HepG2 (cell line): ENCODE data around the gene PAK1IP1. TPM values are rescaled to one million over a fixed set of nuclear protein-coding genes. Genes with fewer than 3 reads are reported as not detected.

Source experiments
- CSRNP2 ChIP-seq: sonication (generic); formaldehyde crosslinking; conservative IDR thresholded peaks from 2 replicates; pipeline ENCODE4 v1.8.0; 2022; ENCODE audit warnings: low read depth, missing genetic modification reagents
- DBP ChIP-seq: sonication (generic); formaldehyde crosslinking; IDR thresholded peaks from 2 replicates; pipeline ENCODE4 v1.4.0; 2020; ENCODE audit warnings: missing genetic modification reagents; ENCODE audit errors: not compliant biosample characterization
- HDAC1 ChIP-seq: sonication (generic); formaldehyde crosslinking; IDR thresholded peaks from 2 replicates; pipeline ENCODE4 v1.5.1; 2020; ENCODE audit warnings: mild to moderate bottlenecking, missing genetic modification reagents
- KDM5B ChIP-seq: sonication (generic); formaldehyde crosslinking; IDR thresholded peaks from 2 replicates; pipeline ENCODE4 v1.4.0; 2020; ENCODE audit warnings: missing genetic modification reagents, mild to moderate bottlenecking, borderline replicate concordance
- KMT2B ChIP-seq: IDR thresholded peaks from 2 replicates; pipeline ENCODE4 v1.6.1; 2016; ENCODE audit warnings: missing genetic modification reagents, missing compliant biosample characterization
- LBX2 ChIP-seq: sonication (generic); formaldehyde crosslinking; IDR thresholded peaks from 2 replicates; pipeline ENCODE4 v1.5.0; 2020; ENCODE audit warnings: missing genetic modification reagents, mild to moderate bottlenecking, borderline replicate concordance
- NFYC ChIP-seq: IDR thresholded peaks from 2 replicates; pipeline ENCODE4 v1.6.1; 2016; ENCODE audit warnings: missing genetic modification reagents, missing compliant biosample characterization
- NR2C2 ChIP-seq: sonication (generic); formaldehyde crosslinking; IDR thresholded peaks from 2 replicates; pipeline ENCODE4 v1.4.0; 2020; ENCODE audit warnings: missing genetic modification reagents, mild to moderate bottlenecking, moderate library complexity, borderline replicate concordance
- RFX3 ChIP-seq: IDR thresholded peaks from 2 replicates; pipeline ENCODE4 v1.6.1; 2016; ENCODE audit warnings: missing biosample characterization, missing genetic modification reagents
- UBTF ChIP-seq: sonication (generic); formaldehyde crosslinking; IDR thresholded peaks from 2 replicates; pipeline ENCODE4 v1.4.0; 2020; ENCODE audit warnings: mild to moderate bottlenecking, missing genetic modification reagents
- ZFP90 ChIP-seq: sonication (generic); formaldehyde crosslinking; IDR thresholded peaks from 2 replicates; pipeline ENCODE4 v1.8.0; 2022; ENCODE audit warnings: missing genetic modification reagents, mild to moderate bottlenecking, inconsistent platforms, borderline replicate concordance
- ZNF280B ChIP-seq: sonication (generic); formaldehyde crosslinking; IDR thresholded peaks from 2 replicates; pipeline ENCODE4 v1.5.0; 2020; ENCODE audit warnings: missing genetic modification reagents, mild to moderate bottlenecking, borderline replicate concordance
- ZNF546 ChIP-seq: sonication (generic); formaldehyde crosslinking; conservative IDR thresholded peaks from 2 replicates; pipeline ENCODE4 v1.8.1; 2023; ENCODE audit warnings: mild to moderate bottlenecking, missing genetic modification reagents
- ZNF574 ChIP-seq: sonication (generic); formaldehyde crosslinking; IDR thresholded peaks from 2 replicates; pipeline ENCODE4 v1.4.0; 2020; ENCODE audit warnings: missing genetic modification reagents
- ZNF589 ChIP-seq: sonication (generic); formaldehyde crosslinking; conservative IDR thresholded peaks from 2 replicates; pipeline ENCODE4 v1.8.0; 2022; ENCODE audit warnings: mild to moderate bottlenecking, moderate library complexity, missing genetic modification reagents
- ZNF619 ChIP-seq: sonication (generic); formaldehyde crosslinking; IDR thresholded peaks from 2 replicates; pipeline ENCODE4 v1.4.0; 2020; ENCODE audit warnings: mild to moderate bottlenecking, missing genetic modification reagents
- ZNF768 ChIP-seq: sonication (generic); formaldehyde crosslinking; IDR thresholded peaks from 2 replicates; pipeline ENCODE4 v1.4.0; 2020; ENCODE audit warnings: missing genetic modification reagents
- ZSCAN29 ChIP-seq: sonication (generic); formaldehyde crosslinking; conservative IDR thresholded peaks from 2 replicates; pipeline ENCODE4 v1.4.0; 2020; ENCODE audit warnings: mild to moderate bottlenecking, missing genetic modification reagents
- polyA plus RNA-seq, 8 experiments: library from polyadenylated mRNA; depleted of rRNA in 3 of 8; stranded (reverse) in 7 of 8; unstranded in 1 of 8; fragments of >200 nt; fragmentation: Illumina TruSeq in 4 of 8; extraction: Trizol in 4 of 8; gene quantifications; 2 replicates each; pipeline versions ENCODE4 v1.2.1 to v1.2.3, GENCODE V29; 2011 to 2016; ENCODE audit warnings: low read depth in 4 of 8, missing spikeins in 1 of 8, mixed read lengths in 1 of 8; ENCODE audit not compliant: insufficient read depth in 1 of 8
- total RNA-seq, 5 experiments: library from RNA; depleted of rRNA; stranded (reverse); fragments of >200 nt; fragmentation: Illumina TruSeq; extraction: Trizol; gene quantifications; 2 replicates each; pipeline ENCODE4 v1.2.3, GENCODE V29; 2016; ENCODE audit warnings: low read depth in 1 of 5

Gene PAK1IP1
- total and polyA plus RNA-seq, 2 of the 13 experiments (the other 11 are each of a cell fraction or from before 2014, with no cell fraction given): 23.4 to 66.2 TPM

GRCh38 chr6:10720265-10720959, 25.6 kb downstream of the PAK1IP1 start (continued):
- peak; percentile 67 for TF ChIP-seq ZNF574 (CRISPR knock-in tag)
- TF ChIP-seq ZNF280B (CRISPR knock-in tag): peak; percentile 41; the same call in 1 of the 2 replicates
- TF ChIP-seq KMT2B: peak; percentile 31; the same call in 1 of the 2 replicates
- TF ChIP-seq UBTF: peak; percentile 88
- TF ChIP-seq CSRNP2 (CRISPR knock-in tag): no peak
- 0 out of 2 replicates have a peak, but pooled peaks have one; percentile 0 for TF ChIP-seq ZNF619 (CRISPR knock-in tag)
- TF ChIP-seq ZNF589 (CRISPR knock-in tag): 0 out of 2 replicates have a peak, but pooled peaks have one; percentile 52
- no peak for TF ChIP-seq ZSCAN29
- TF ChIP-seq RFX3 (CRISPR knock-in tag): no peak
- peak; percentile 81 for TF ChIP-seq HDAC1
- TF ChIP-seq LBX2 (CRISPR knock-in tag): peak; percentile 27
- no peak for TF ChIP-seq NFYC (CRISPR knock-in tag)
- TF ChIP-seq ZFP90 (CRISPR knock-in tag): peak; percentile 69; the same call in 1 of the 2 replicates
- TF ChIP-seq NR2C2 (CRISPR knock-in tag): no peak
- peak; percentile 36 for TF ChIP-seq DBP (CRISPR knock-in tag)
- TF ChIP-seq ZNF546 (CRISPR knock-in tag): peak; percentile 93; the same call in 1 of the 2 replicates
- peak; percentile 58; the same call in 1 of the 2 replicates for TF ChIP-seq ZNF768 (CRISPR knock-in tag)
- peak; percentile 77 for TF ChIP-seq KDM5B (CRISPR knock-in tag)
